ENCODE measurements around the gene FBLL1.
"Not testable (repeated sequence)": the region's sequence is repeated elsewhere in the genome, so short reads cannot be mapped to it uniquely, and the experiment has no call there.

Gene FBLL1

DNA sequence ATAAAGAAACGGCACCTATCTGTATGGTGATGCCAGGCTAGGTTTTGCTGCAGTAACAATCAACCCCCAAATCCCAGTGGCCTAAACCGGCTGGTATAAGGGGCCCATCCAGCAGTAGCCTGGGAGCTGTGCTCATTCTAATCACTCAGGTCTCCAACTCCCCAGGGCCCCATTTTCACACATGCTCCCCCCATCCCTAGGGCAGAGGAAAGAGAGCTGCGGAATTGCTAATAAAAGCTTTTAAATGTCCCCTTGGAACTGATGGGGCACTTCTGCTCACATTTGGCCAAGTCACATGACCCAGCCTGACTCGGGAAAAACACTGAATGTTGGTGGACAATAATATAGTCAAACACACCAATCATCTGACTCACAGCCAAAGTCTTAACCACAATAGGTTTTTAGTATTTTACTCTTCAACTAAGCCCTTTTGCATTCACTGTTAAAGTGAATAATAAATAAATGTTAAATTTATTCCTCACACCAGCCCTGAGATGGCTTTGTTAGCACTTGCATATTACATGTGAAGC lies 1.6 kb downstream of the FBLL1 start:
- no peak overlapping the region for H3K4me3 ChIP-seq (ENCODE audit: control insufficient read depth, low read depth, low read length)
- TF ChIP-seq, protein P1, sequence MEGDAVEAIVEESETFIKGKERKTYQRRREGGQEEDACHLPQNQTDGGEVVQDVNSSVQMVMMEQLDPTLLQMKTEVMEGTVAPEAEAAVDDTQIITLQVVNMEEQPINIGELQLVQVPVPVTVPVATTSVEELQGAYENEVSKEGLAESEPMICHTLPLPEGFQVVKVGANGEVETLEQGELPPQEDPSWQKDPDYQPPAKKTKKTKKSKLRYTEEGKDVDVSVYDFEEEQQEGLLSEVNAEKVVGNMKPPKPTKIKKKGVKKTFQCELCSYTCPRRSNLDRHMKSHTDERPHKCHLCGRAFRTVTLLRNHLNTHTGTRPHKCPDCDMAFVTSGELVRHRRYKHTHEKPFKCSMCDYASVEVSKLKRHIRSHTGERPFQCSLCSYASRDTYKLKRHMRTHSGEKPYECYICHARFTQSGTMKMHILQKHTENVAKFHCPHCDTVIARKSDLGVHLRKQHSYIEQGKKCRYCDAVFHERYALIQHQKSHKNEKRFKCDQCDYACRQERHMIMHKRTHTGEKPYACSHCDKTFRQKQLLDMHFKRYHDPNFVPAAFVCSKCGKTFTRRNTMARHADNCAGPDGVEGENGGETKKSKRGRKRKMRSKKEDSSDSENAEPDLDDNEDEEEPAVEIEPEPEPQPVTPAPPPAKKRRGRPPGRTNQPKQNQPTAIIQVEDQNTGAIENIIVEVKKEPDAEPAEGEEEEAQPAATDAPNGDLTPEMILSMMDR (IDR thresholded peaks at IDR 0.05; ENCODE audit: control insufficient read depth, insufficient read depth, low read depth, low read length, missing control alignments), result no peak
- no peak for DNase-seq (ENCODE audit: low read depth)

DNA sequence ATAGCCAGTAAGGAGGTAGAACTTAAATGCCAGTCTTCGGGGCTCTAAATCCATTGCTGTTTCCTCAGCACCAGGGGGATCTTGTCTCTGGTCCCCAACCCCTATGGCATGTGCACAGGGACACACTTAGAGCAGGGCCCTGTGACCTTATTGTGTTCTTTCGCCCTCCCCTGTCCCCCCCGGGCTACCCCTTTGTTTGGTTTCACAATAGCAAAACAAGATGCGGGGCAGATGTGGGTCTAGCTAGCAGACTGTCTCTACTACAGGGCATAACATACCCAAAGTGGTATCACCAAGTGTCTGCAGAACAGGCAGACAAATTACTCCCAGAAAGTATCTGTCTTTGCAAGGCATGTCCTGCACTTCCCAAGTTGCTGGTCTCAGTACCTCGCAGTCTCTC lies 2.1 kb downstream of the FBLL1 start:
- no peak overlapping the region for H3K4me3 ChIP-seq (ENCODE audit: control insufficient read depth, low read depth, low read length)
- no peak for DNase-seq (ENCODE audit: low read depth)
- TF ChIP-seq, protein P1 (IDR thresholded peaks at IDR 0.05; ENCODE audit: control insufficient read depth, insufficient read depth, low read depth, low read length, missing control alignments), result no peak

DNA sequence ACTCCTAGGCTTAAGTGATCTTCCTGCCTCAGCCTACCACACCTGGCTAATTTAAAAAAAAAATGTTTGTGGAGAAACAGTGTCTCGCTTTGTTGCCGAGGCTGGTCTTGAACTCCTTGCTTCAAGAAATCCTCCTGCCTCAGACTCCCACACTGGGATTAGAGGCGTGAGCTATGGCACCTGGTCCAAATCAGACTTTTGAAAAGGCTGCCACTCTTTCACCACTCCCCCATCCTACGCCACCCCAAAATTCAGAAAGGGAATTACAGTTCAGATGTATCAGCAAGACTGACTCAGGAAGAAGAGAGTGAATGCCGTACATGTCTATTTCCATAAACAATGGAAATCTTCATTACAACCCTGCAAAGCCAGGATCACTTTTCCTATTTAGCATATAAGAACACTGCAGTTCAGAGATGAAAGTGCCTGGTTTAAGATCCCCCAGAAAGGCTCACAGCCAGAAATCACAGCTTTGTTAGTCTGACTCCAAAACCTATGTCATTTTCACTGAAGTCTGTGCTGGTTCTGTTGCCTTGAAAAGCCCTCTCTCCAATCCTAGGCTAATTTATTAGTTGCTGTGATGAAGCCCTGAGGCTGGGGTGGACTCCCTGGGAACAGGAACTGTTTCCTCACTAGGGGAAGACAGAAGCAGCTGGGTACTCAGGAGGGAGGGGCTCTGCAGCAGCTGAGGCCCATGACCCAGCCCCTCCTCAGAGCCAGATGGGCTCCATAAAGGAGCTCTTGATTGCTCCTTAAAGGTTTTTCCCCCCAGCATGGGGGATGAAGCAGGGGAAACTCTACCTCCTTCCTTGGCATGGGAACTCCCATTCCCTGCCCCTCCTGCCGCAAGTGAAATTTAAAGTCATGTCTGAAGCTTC lies 3.1 kb downstream of the FBLL1 start:
- no peak overlapping the region for H3K4me3 ChIP-seq (ENCODE audit: control insufficient read depth, low read depth, low read length)
- DNase-seq (ENCODE audit: low read depth), result no peak
- TF ChIP-seq, protein P1 (IDR thresholded peaks at IDR 0.05; ENCODE audit: control insufficient read depth, insufficient read depth, low read depth, low read length, missing control alignments), result no peak

DNA sequence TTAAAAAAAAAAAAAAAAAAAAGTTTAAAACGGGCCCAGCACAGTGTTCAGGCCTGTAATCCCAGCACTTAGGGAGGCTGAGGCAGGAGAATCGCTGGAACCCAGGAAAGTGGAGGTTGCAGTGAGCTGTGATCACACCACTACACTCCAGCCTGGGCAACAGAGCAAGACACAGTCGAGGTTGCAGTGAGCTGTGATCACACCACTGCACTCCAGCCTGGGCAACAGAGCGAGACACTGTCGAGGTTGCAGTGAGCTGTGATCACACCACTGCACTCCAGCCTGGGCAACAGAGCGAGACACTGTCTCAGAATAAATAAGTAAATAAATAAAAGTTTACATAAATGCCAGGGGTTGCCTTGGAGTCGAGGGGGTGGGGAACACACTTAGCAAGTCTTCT lies 5.2 kb downstream of the FBLL1 start:
- H3K4me3 ChIP-seq (ENCODE audit: control insufficient read depth, low read depth, low read length); DNase-seq (ENCODE audit: low read depth): not testable (repeated sequence)

DNA sequence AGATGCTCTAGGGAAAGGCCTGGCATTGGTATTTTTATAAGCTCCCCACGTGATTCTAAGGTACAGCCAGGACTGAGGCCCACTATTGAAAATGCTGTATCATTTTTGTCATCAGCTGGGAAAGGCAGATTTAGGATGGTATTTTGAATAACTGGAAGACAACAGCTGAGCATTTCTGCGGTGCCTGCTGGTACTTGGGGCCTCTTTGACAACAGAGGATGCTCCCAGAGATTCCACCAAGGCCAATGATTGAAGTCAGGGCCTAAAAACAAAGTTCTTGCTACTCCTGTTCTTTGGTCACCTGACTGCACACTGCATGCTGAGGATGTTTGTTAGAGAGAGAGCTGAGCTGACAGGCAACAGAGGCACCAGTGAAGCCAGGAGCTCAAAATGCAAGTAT lies 8.1 kb downstream of the FBLL1 start:
- no peak for DNase-seq (ENCODE audit: low read depth)
- TF ChIP-seq, protein P1 (IDR thresholded peaks at IDR 0.05; ENCODE audit: control insufficient read depth, insufficient read depth, low read depth, low read length, missing control alignments), result no peak
- no peak overlapping the region for H3K4me3 ChIP-seq (ENCODE audit: control insufficient read depth, low read depth, low read length)

DNA sequence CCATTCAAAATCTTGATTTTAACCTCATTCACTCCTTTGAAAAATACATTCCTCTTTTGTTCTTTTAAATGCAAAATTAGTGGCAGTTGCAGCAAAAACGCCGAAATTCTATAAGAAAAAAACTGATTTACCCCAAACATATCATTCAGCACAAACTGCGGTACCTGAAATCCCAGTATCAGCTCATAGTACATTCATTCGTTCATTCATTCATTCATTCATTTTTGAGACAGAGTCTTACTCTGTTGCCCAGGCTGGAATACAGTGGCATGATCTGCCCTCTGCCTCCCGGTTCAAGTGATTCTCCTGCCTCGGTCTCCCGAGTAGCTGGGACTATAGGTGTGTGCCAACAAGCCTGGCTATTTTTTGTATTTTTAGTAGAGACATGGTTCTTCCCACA lies 20.4 kb downstream of the FBLL1 start:
- TF ChIP-seq, protein P1 (IDR thresholded peaks at IDR 0.05; ENCODE audit: control insufficient read depth, insufficient read depth, low read depth, low read length, missing control alignments), result no peak
- DNase-seq (ENCODE audit: low read depth), result no peak
- no peak overlapping the region for H3K4me3 ChIP-seq (ENCODE audit: control insufficient read depth, low read depth, low read length)

DNA sequence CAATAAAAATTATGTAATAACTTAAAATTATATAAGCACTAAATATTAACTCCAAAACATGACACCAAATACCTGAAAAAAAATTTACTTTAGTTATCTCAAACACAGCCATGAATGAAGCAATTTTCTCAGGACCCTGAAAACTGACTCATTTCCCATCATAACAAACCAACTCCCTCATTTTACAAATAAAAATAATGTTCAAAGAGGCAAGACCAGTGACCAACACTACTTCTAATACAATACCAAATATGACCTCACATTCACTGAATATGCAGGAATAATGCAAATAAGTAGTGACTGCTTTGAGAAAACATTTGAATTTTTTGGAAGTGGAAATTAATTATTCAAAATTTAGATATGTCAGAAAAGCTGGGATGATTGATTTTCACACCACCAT lies 21.6 kb downstream of the FBLL1 start:
- TF ChIP-seq, protein P1 (IDR thresholded peaks at IDR 0.05; ENCODE audit: control insufficient read depth, insufficient read depth, low read depth, low read length, missing control alignments), result no peak
- H3K4me3 ChIP-seq (ENCODE audit: control insufficient read depth, low read depth, low read length), result no peak overlapping the region
- no peak for DNase-seq (ENCODE audit: low read depth)
